ENCODE measurements around the gene DDX1. TPM values are rescaled to one million over a fixed set of nuclear protein-coding genes. Genes with fewer than 3 reads are reported as not detected.
"Not testable (repeated sequence)": the region's sequence is repeated elsewhere in the genome, so short reads cannot be mapped to it uniquely, and the experiment has no call there.

Gene DDX1
- total RNA-seq, 1 donor from 2014 or later, result 255 TPM

GRCh38 chr2:15620857-15621471 is 29.3 kb downstream of the DDX1 start:
- no peak for TF ChIP-seq CTCF (IDR thresholded peaks at IDR 0.05; ENCODE audit: partially characterized antibody, unreplicated experiment)
- H3K4me3 Mint-ChIP-seq (ENCODE audit: unreplicated experiment), result no peak overlapping the region
- H3K4me1 Mint-ChIP-seq (ENCODE audit: low read depth, unreplicated experiment), result no peaks in the 10 kb centered on the region
- DNase-seq, result no peak
- no peak overlapping the region for H3K27ac Mint-ChIP-seq (ENCODE audit: unreplicated experiment)
- peaks cover 13% of the 10 kb centered on the region for H3K36me3 Mint-ChIP-seq (ENCODE audit: unreplicated experiment)
- H3K27me3 Mint-ChIP-seq (ENCODE audit: unreplicated experiment), result peaks cover 2% of the 10 kb centered on the region
- H3K9me3 Mint-ChIP-seq (ENCODE audit: unreplicated experiment), result peaks cover 2% of the 10 kb centered on the region

GRCh38 chr2:15621472-15621870 is 29.8 kb downstream of the DDX1 start:
- H3K4me3 Mint-ChIP-seq (ENCODE audit: unreplicated experiment); H3K27ac Mint-ChIP-seq (ENCODE audit: unreplicated experiment): not testable (repeated sequence)
- H3K36me3 Mint-ChIP-seq (ENCODE audit: unreplicated experiment), result peaks cover 13% of the 10 kb centered on the region

GRCh38 chr2:15622214-15622613 is 30.5 kb downstream of the DDX1 start:
- no peak for TF ChIP-seq CTCF (IDR thresholded peaks at IDR 0.05; ENCODE audit: partially characterized antibody, unreplicated experiment)
- H3K4me1 Mint-ChIP-seq (ENCODE audit: low read depth, unreplicated experiment), result no peaks in the 10 kb centered on the region
- no peak overlapping the region for H3K4me3 Mint-ChIP-seq (ENCODE audit: unreplicated experiment)
- no peak overlapping the region for H3K27ac Mint-ChIP-seq (ENCODE audit: unreplicated experiment)
- DNase-seq, result no peak
- H3K36me3 Mint-ChIP-seq (ENCODE audit: unreplicated experiment), result peaks cover 13% of the 10 kb centered on the region
- peaks cover 2% of the 10 kb centered on the region for H3K9me3 Mint-ChIP-seq (ENCODE audit: unreplicated experiment)
- H3K27me3 Mint-ChIP-seq (ENCODE audit: unreplicated experiment), result peaks cover 2% of the 10 kb centered on the region

More at GRCh38 chr2:15621472-15621870, 29.8 kb downstream of the DDX1 start:
- DNase-seq; H3K9me3 Mint-ChIP-seq (ENCODE audit: unreplicated experiment); H3K27me3 Mint-ChIP-seq (ENCODE audit: unreplicated experiment); H3K4me1 Mint-ChIP-seq (ENCODE audit: low read depth, unreplicated experiment): not testable (repeated sequence)

- no peak overlapping the region for H3K27ac Mint-ChIP-seq (ENCODE audit: unreplicated experiment)
- TF ChIP-seq CTCF (IDR thresholded peaks at IDR 0.05; ENCODE audit: partially characterized antibody, unreplicated experiment), result no peak
- no peaks in the 10 kb centered on the region for H3K4me1 Mint-ChIP-seq (ENCODE audit: low read depth, unreplicated experiment)
- DNase-seq, result no peak
- H3K36me3 Mint-ChIP-seq (ENCODE audit: unreplicated experiment), result peaks cover 13% of the 10 kb centered on the region
- H3K27me3 Mint-ChIP-seq (ENCODE audit: unreplicated experiment), result peaks cover 2% of the 10 kb centered on the region
- peaks cover 2% of the 10 kb centered on the region for H3K9me3 Mint-ChIP-seq (ENCODE audit: unreplicated experiment)
- H3K4me3 Mint-ChIP-seq (ENCODE audit: unreplicated experiment), result no peak overlapping the region
Observed at GRCh38 chr2:15622614-15623480, 31.2 kb downstream of the DDX1 start.

- TF ChIP-seq CTCF (IDR thresholded peaks at IDR 0.05; ENCODE audit: partially characterized antibody, unreplicated experiment), result no peak
- Mint-ChIP-seq H3K27me3 (ENCODE audit: unreplicated experiment) (peaks cover 2% of the 10 kb centered on the region), H3K9me3 (ENCODE audit: unreplicated experiment) (peaks cover 2% of the 10 kb centered on the region), H3K4me1 (ENCODE audit: low read depth, unreplicated experiment) (no peaks in the 10 kb centered on the region), H3K4me3 (ENCODE audit: unreplicated experiment) (no peak overlapping the region), H3K36me3 (ENCODE audit: unreplicated experiment) (peaks cover 13% of the 10 kb centered on the region), H3K27ac (ENCODE audit: unreplicated experiment) (no peak overlapping the region)
- DNase-seq, result no peak
Observed at GRCh38 chr2:15623481-15623796, 31.8 kb downstream of the DDX1 start.

Measured in glutamatergic neuron (in vitro differentiated cells).